CD4-positive, alpha-beta T cell treated with Interleukin-4 for 4 hours (primary cell): ENCODE measurements around the gene ACOX3.

Experiments
- DNase-seq: peaks from one replicate; pipeline ENCODE4 v3.0.0-alpha.2; 2020

ACOX3 gene

DNA sequence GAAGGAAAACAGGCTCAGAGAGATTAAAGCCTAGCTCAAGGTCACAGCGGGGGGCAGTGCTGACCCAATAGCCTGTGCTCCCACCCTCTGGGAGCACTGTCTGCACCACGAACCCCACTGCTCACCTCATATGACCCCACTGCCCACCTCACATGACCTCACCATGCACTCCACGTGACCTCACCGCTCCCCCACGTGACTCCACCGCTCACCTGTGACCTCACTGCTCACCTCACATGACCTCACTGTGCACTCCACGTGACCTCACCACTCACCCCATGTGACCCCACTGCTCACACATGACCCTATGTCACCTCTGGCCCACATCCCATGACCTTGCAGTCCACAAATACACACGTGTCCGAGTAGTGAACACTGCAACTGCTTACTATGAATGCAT, 55.4 kb downstream of the ACOX3 start:
- DNase-seq: no peak

GRCh38 chr4:8384397-8385060, 56.0 kb downstream of the ACOX3 start:
- DNase-seq: no peak

- DNase-seq: no peak
Measured at GRCh38 chr4:8383451-8384160, 56.9 kb downstream of the ACOX3 start.

- DNase-seq: no peak
Measured at GRCh38 chr4:8383016-8383415, 57.5 kb downstream of the ACOX3 start.

DNA sequence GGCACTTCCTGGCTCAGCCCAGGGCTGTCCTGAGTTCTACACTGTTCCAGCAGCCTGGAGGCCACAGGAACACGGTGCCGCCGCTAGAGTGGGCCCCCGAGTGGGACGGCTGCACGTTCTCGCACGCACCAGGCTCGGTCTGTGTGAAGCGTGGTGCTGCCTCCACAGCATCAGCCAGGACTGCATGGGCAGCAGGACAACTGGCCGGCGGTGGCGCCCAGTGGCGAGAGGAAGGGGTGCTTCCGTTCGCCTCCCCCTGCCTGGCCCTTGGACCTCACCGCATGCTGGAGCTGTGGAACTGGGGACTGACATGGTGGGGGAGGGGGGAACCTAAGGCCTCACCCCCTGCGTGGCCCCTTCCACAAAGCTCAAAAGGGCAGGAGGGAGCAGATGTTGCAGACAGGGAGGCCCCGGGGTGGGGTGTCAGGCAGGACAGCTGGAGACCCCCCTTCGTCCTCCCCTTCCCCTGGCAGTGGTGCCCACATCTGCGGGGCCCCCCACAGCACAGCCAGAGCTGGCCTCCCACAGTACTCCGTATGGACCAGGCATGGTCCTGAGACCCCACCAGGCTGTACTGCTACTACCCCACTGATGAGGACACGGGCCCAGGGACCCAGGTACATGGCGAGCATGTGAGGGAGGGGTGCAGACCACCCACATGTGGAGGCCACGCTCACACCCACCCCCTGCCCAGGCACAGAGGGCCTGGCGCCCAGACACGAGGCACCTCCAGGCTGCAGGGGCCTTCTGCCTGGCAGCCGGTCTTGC, 58.5 kb downstream of the ACOX3 start:
- no peak for DNase-seq

GRCh38 chr4:8380511-8381415, 59.8 kb downstream of the ACOX3 start:
- no peak for DNase-seq

GRCh38 chr4:8379771-8380170, 60.8 kb downstream of the ACOX3 start:
- no peak for DNase-seq

DNA sequence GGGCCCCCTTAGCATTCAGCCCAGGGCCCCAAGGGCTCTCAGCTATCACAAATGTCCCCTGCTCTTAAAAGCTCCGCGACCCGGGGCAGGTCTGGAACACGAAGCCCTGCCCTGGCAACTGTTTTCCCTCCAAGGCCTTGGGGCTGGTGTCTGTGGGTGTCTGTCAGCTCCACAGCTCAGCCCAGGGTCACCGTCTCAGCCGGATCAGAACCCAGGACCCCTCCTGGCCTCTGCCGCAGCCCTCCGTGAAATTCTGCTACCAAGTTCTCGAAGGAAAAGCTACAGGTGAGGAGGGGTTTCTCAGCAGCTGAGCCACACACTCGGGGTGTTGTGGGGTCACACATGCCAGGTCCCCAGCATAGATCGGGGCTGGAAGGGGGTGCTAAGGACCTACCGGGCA, 61.2 kb downstream of the ACOX3 start:
- DNase-seq: no peak

DNA sequence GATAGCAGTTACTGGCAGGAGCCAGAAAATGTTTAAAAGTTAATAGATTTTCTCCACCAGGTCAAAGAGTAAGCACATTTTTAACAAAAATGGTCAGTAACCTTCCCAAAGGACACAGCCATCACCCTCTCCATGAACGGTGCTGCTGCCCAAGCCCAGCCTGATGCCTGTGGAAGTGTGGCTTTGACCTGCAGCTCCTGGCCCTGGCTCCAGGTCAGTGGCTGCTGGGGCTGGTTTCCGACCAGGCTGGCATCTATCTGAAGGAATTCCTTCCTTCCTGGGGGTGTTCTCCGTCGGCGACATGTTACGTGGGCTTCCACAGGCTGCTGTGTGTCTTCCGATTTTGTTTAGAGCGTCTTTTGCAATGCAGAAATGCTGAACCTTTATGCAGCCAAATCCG, 61.7 kb downstream of the ACOX3 start:
- no peak for DNase-seq

- DNase-seq: no peak
Measured at GRCh38 chr4:8378101-8378724, 62.3 kb downstream of the ACOX3 start.

- DNase-seq: no peak
Measured at GRCh38 chr4:8377103-8378075, 63.1 kb downstream of the ACOX3 start.

DNA sequence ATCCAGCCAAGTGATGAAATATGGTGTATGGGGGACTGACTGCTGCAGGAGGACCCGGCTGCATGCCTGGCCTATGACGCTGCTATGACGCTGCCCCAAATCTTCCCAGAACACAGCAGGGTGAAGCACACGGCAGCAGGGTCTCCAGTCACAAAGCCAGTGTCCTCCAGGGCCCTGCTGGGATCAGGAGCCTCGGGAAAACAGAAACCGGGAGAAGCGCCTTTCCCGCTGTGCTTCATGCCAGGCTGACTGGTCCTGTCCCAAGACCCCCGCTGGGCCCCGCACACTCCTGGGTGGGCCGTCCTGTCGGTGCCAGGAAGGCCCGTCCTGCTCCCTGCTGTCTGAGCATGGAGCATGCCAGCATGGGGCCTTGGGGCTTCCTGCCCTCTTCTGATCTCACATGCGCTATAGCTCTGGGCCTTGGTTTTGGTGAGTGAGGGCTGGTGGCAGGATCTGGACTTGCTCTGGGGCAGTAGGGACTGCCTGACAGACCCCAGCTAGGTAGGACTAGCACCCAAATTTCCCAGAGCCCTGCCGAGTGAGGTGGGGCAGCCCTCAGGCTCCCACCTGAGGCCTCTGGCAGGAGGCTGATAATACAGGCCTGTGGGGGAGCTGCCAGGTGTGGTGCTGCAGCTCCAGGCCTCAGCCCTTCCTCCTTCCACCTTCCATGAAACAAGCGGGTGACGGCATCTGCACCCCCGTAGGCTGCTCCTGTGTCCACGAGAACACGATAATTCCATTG, 64.0 kb downstream of the ACOX3 start:
- no peak for DNase-seq

- DNase-seq: no peak
Measured at GRCh38 chr4:8374851-8375649, 65.5 kb downstream of the ACOX3 start.

GRCh38 chr4:8373973-8374545, 66.5 kb downstream of the ACOX3 start:
- no peak for DNase-seq

DNA sequence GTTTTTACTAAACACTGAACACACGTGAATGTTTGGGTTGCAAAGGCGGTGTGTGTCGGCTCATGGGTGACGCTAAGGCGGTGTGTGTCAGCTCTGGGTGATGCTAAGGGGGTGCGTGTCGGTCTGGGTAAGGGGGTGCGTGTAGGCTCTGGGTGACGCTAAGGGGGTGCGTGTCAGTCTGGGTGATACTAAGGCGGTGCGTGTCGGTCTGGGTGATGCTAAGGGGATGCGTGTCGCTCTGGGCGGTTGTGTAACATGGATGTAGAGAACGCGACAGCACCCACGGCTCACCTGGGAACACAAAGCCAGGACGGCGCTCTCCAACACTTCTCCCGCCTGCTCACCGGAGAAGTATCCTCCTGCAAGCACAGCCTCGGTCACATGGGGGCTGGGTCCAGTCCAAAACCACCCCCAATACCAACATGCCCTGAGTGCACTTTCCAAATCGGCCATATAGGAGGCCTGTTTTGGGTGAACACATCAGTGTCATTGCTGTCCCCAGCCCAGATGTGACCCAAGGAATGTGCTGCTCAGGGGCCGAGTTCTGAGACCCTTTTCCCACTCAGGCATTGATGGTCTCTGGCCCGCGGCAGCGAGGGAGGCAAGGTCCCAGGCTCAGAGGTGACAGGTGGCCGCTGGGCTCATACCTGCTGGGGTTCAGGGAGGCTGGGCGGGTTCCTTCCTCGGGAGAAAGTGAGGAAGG, 67.1 kb downstream of the ACOX3 start:
- DNase-seq: no peak

GRCh38 chr4:8372506-8372905, 68.0 kb downstream of the ACOX3 start:
- no peak for DNase-seq

DNA sequence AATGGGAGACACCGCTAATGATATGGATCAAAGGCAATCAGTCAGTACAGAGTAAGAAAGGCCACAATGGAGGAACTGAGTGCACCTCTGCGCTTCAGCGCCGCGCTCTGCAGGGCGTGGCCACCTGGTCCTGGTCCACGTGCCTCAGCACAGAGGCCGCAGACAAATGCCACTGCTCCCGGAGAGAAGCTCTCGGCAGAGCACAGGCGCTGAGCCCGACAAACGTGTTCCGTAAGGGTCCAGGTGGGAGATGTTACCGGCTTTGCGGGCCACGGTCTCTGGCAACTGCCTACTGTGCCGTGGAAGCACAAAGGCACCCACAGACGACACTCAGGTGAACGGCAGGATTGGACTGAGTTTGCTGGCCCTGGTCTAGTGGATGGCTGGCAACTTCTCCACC, 68.9 kb downstream of the ACOX3 start:
- DNase-seq: no peak

DNA sequence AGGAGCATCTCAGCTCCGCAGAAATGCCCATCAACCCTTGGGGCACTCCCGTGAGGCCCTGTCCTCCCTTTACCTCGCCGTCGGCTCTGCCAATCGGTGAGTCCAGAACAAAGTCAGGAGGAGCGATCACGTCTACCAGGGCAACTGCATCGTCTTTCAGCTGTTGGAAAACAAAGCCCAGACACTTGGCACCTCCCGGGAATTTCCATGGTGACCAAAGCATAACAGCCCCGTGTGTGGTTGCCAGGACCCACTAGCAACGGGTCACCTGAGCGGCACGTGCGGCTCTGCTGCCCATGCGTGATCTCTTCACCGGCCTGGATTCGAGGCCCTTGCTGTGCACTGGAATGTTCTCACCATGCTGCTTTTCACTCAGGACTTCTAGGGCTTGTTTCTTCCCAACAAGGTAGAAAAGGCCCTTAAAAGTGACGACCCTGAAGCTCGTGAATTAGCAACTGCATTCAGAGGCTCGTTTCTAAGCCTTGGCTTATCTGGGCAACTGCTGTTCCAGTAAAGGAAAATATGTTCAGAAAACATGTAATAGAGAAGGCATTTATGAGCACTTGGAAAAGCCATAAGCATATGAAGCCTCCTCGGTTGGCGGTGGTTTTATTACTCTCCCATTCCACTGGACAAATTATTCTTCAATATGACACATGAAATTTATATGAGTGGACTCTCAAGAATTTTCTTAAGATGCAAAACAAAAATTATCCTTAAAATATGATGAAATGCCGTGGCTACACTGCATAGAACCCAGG, 69.5 kb downstream of the ACOX3 start:
- no peak for DNase-seq
